GM08714 (cell line): ENCODE data around the gene PCDHB6.
"Not testable (repeated sequence)": the region's sequence is repeated elsewhere in the genome, so short reads cannot be mapped to it uniquely, and the experiment has no call there.

Experiments
- H3K4me3 ChIP-seq: fragments of 200-500 bp; sonication (Bioruptor generic); 2 replicates; pipeline ENCODE4 v1.5.1; 2014; ENCODE audit warnings: mild to moderate bottlenecking, low read length, inconsistent platforms
- ZNF274 ChIP-seq: IDR thresholded peaks from 2 replicates; pipeline ENCODE4 v1.6.1; 2012; ENCODE audit warnings: mild to moderate bottlenecking, low read depth, low read length

The PCDHB6 gene

GRCh38 chr5:141150224-141150992, 551 bp downstream of the PCDHB6 start:
- no peak overlapping the region for H3K4me3 ChIP-seq
- no peak for TF ChIP-seq ZNF274

- TF ChIP-seq ZNF274, result no peak
- H3K4me3 ChIP-seq, result no peak overlapping the region
Measured at GRCh38 chr5:141150993-141151325, 1.1 kb downstream of the PCDHB6 start.

- not testable (repeated sequence) for H3K4me3 ChIP-seq
Measured at GRCh38 chr5:141151632-141152031, 1.8 kb downstream of the PCDHB6 start.

GRCh38 chr5:141152096-141152495, 2.2 kb downstream of the PCDHB6 start:
- not testable (repeated sequence) for H3K4me3 ChIP-seq

GRCh38 chr5:141155540-141156374, 5.9 kb downstream of the PCDHB6 start:
- H3K4me3 ChIP-seq, result no peak overlapping the region
- TF ChIP-seq ZNF274, result no peak

GRCh38 chr5:141157356-141157755, 7.5 kb downstream of the PCDHB6 start:
- not testable (repeated sequence) for H3K4me3 ChIP-seq

- H3K4me3 ChIP-seq, result not testable (repeated sequence)
Measured at GRCh38 chr5:141157901-141158300, 8.0 kb downstream of the PCDHB6 start.

GRCh38 chr5:141172381-141173204, 22.7 kb downstream of the PCDHB6 start, which contains the start of gene PCDHB7:
PCDHB7 (plus strand) TSS chr5:141172644; CDS start chr5:141172836, 192 bp downstream.
- TF ChIP-seq ZNF274, result no peak
- H3K4me3 ChIP-seq, result no peak within 1 kb of the TSS

GRCh38 chr5:141174291-141175104, 24.6 kb downstream of the PCDHB6 start:
- H3K4me3 ChIP-seq, result not testable (repeated sequence)

GRCh38 chr5:141175933-141176332, 26.1 kb downstream of the PCDHB6 start:
- TF ChIP-seq ZNF274, result no peak
- H3K4me3 ChIP-seq, result no peak overlapping the region

GRCh38 chr5:141177577-141178191, 27.8 kb downstream of the PCDHB6 start, which contains the start of gene PCDHB8:
PCDHB8 (plus strand) TSS chr5:141177790; CDS start chr5:141178035, 245 bp downstream.
- not testable (repeated sequence) for H3K4me3 ChIP-seq

- H3K4me3 ChIP-seq, result not testable (repeated sequence)
Measured at GRCh38 chr5:141179371-141179770, 29.5 kb downstream of the PCDHB6 start.

GRCh38 chr5:141179876-141180275, 30.0 kb downstream of the PCDHB6 start:
- H3K4me3 ChIP-seq, result not testable (repeated sequence)

- no peak overlapping the region for H3K4me3 ChIP-seq
- TF ChIP-seq ZNF274, result no peak
Measured at GRCh38 chr5:141180313-141180712, 30.5 kb downstream of the PCDHB6 start.
